ENCODE data around the gene CPPED1. TPM values are rescaled to one million over a fixed set of nuclear protein-coding genes. Genes with fewer than 3 reads are reported as not detected.

CPPED1 gene
- total RNA-seq, 1 experiment from 2014 or later, result 7.9 TPM

GRCh38 chr16:12685806-12686205, 117.9 kb downstream of the CPPED1 start:
- H3K4me2 ChIP-seq (ENCODE audit: insufficient read depth, insufficient read length, low read length), result no peak overlapping the region
- no CpG with 5 or more reads among the region's 5 CpGs for WGBS (ENCODE audit: extremely low coverage, insufficient read length, low lambda C conversion rate)

More at GRCh38 chr16:12685806-12686205, 117.9 kb downstream of the CPPED1 start:
- Histone ChIP-seq H3K9ac (ENCODE audit: extremely low read depth, insufficient read length, low read length) (no peak overlapping the region), H2BK20ac (ENCODE audit: low read depth, low read length, poor library complexity, severe bottlenecking) (no peak overlapping the region), H3K18ac (ENCODE audit: insufficient read length, low read depth, low read length) (no peak overlapping the region), H3K14ac (ENCODE audit: insufficient read depth, low read length) (no peak overlapping the region), H2BK15ac (ENCODE audit: low read depth, low read length) (no peak overlapping the region), H2BK120ac (ENCODE audit: low read depth, low read length, poor library complexity, severe bottlenecking) (no peak overlapping the region), H2BK5ac (ENCODE audit: insufficient read length, low read length) (no peak overlapping the region), H4K91ac (ENCODE audit: insufficient read length, low read depth, low read length) (no peak overlapping the region), H3K23me2 (ENCODE audit: insufficient read length, low read depth, low read length, poor library complexity, severe bottlenecking) (no peaks in the 10 kb centered on the region), H3T11ph (ENCODE audit: low read length) (no peak overlapping the region), H4K8ac (replicated peaks; ENCODE audit: insufficient read length, low read depth, low read length) (no peak overlapping the region), H4K5ac (ENCODE audit: insufficient read length, low read depth, low read length) (peak overlapping the region; percentile 39), H2AK5ac (ENCODE audit: insufficient read length, low read length) (no peak overlapping the region), H3K4ac (ENCODE audit: low read depth, low read length) (no peak overlapping the region), H4K20me1 (ENCODE audit: control insufficient read depth, insufficient read depth, insufficient read length) (no peaks in the 10 kb centered on the region), H3K23ac (ENCODE audit: insufficient read length, low read depth, low read length) (no peak overlapping the region), H3K56ac (ENCODE audit: insufficient read length, low read depth, low read length) (no peak overlapping the region), H2BK12ac (ENCODE audit: insufficient read length, low read depth, low read length) (no peak overlapping the region), H3K4me1 (ENCODE audit: insufficient read depth, low read length) (no peaks in the 10 kb centered on the region), H3K27me3 (ENCODE audit: insufficient read depth, low read length) (no peaks in the 10 kb centered on the region), H2AFZ (ENCODE audit: low read length) (no peak overlapping the region), H3K27ac (ENCODE audit: insufficient read length, low read depth, low read length) (no peak overlapping the region), H3K9me3 (ENCODE audit: control insufficient read depth, low read depth, low read length) (no peaks in the 10 kb centered on the region), H3K79me1 (ENCODE audit: insufficient read depth, low read depth, low read length, poor library complexity, severe bottlenecking) (no peaks in the 10 kb centered on the region), H3K79me2 (ENCODE audit: insufficient read depth, low read length) (no peaks in the 10 kb centered on the region)
- H3K4me1 Mint-ChIP-seq, result peaks cover 11 to 12% of the 10 kb centered on the region in 2 experiments
- TF ChIP-seq CTCF (conservative IDR thresholded peaks at IDR 0.05), result no peak
- no peaks in the 10 kb centered on the region for H3K27me3 Mint-ChIP-seq (ENCODE audit: low read depth)
- peaks cover 0 to 8% (median 4%) of the 10 kb centered on the region in 3 experiments; a peak in 4 of 7 replicates for H3K36me3 Mint-ChIP-seq (ENCODE audit: insufficient read depth in 1 of 3, low read depth in 3 of 3)
- H3K4me3 Mint-ChIP-seq, result no peak overlapping the region
- no peak for DNase-seq
- H3K9me3 Mint-ChIP-seq, result peaks cover 0 to 5% of the 10 kb centered on the region in 2 experiments; a peak in 3 of 5 replicates
- H3K27ac Mint-ChIP-seq, result 0 out of 7 replicates have a peak overlapping the region, but pooled peaks of 1 of the 3 experiments have one; percentile 73
